C4-2B (cell line): ENCODE measurements around the gene SEMA4D.

Experiments
- ZFX ChIP-seq: fragments of 450-650 bp; IDR thresholded peaks from 2 replicates; pipeline ENCODE4 v1.6.1; 2017
- TF ChIP-seq, protein P1 (sequence below): fragments of 450-650 bp; conservative IDR thresholded peaks from 2 replicates; pipeline ENCODE4 v1.5.1; 2017; ENCODE audit warnings: mild to moderate bottlenecking

DNA sequence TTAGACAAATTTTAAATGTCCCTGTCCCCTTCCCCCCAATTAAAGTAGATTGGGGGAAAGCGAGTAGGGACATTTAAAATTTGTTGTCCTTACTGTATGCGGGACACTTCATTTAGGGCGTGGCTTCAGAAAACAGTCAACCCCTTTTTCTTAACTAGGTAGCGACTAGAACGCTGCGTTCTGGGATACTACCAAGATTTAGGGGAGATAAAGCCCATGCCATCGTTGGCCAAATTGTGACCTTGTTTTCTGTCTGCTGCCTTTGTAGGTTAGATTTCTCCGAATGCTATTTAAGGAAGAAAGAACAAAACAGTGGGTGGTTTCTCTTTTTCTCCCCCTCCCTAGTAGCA lies 185.7 kb downstream of the SEMA4D start:
- TF ChIP-seq, protein P1, sequence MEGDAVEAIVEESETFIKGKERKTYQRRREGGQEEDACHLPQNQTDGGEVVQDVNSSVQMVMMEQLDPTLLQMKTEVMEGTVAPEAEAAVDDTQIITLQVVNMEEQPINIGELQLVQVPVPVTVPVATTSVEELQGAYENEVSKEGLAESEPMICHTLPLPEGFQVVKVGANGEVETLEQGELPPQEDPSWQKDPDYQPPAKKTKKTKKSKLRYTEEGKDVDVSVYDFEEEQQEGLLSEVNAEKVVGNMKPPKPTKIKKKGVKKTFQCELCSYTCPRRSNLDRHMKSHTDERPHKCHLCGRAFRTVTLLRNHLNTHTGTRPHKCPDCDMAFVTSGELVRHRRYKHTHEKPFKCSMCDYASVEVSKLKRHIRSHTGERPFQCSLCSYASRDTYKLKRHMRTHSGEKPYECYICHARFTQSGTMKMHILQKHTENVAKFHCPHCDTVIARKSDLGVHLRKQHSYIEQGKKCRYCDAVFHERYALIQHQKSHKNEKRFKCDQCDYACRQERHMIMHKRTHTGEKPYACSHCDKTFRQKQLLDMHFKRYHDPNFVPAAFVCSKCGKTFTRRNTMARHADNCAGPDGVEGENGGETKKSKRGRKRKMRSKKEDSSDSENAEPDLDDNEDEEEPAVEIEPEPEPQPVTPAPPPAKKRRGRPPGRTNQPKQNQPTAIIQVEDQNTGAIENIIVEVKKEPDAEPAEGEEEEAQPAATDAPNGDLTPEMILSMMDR = no peak
- TF ChIP-seq ZFX = no peak
